Measurements from ENCODE around the gene DYSF. TPM values are rescaled to one million over a fixed set of nuclear protein-coding genes. Genes with fewer than 3 reads are reported as not detected.
A peak's percentile ranks its signal among the peaks of the same experiment; 100 is the strongest.

Gene DYSF
- total and polyA plus RNA-seq, 8 donors: 17.8 to 71.4 (median 21.6) TPM

DNA sequence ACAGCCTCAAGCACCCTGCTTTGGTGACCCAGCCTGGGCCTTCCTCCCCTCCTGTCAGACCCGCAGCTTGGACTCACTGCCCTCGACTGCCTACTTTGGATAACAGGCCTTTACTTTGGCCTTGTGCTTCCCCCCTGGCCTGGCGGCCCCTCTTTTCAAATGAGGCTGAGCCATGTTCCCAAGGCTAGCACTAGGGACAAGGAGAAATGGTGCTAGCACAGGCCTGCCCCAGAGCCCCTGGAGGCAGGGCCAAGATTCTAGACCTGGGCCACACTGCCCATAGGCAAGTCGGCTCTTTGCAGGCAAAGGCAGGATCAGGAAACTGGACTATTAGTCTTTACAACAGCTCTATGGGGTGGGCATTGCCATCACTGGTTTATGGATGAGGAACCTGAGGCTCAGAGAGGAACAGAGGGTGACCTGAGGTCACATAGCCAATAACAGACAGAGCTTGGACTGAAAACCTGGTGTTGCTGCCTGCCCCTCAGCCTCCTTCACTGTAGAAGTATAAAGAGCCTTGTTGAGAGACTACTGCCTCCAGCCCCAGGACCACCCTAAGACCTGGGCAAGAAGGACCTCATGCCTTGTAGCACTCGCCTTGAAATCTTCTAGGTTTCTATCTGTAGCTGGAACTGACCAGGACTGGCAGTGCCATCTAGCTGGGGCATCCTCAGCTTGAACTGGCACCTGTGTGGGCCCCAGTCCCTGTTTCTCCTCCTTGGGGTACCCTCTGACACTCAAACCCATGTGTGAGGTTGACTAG, 266.3 kb downstream of the DYSF start:
- no peaks in the 10 kb centered on the region for H3K27me3 ChIP-seq
- ATAC-seq (no peak), DNase-seq (no peak)
- TF ChIP-seq, protein P1, sequence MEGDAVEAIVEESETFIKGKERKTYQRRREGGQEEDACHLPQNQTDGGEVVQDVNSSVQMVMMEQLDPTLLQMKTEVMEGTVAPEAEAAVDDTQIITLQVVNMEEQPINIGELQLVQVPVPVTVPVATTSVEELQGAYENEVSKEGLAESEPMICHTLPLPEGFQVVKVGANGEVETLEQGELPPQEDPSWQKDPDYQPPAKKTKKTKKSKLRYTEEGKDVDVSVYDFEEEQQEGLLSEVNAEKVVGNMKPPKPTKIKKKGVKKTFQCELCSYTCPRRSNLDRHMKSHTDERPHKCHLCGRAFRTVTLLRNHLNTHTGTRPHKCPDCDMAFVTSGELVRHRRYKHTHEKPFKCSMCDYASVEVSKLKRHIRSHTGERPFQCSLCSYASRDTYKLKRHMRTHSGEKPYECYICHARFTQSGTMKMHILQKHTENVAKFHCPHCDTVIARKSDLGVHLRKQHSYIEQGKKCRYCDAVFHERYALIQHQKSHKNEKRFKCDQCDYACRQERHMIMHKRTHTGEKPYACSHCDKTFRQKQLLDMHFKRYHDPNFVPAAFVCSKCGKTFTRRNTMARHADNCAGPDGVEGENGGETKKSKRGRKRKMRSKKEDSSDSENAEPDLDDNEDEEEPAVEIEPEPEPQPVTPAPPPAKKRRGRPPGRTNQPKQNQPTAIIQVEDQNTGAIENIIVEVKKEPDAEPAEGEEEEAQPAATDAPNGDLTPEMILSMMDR (IDR thresholded peaks at IDR 0.05): no peak
- intact Hi-C loops (cut with DNase I): no loop called here
- H3K4me3 ChIP-seq: no peak overlapping the region
- peaks cover 0 to 8% of the 10 kb centered on the region in 2 donors for H3K9me3 ChIP-seq
- peaks cover 18 to 19% of the 10 kb centered on the region in 2 donors for H3K4me1 ChIP-seq
- no peaks in the 10 kb centered on the region for H3K36me3 ChIP-seq
- no peak overlapping the region for H3K27ac ChIP-seq

DNA sequence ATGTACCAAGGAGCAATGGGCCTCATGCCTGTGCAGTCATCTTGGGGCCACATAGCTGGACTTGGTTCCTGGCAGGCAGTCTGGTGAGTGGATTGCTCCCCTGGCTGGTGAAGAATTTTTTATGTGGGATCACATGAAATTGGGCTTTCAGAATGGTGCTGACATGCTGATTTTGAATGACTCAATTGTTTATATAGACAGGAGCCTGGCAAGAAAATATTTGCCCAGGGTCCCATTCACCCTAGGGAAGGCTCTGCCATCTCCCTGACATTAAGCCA, 266.9 kb downstream of the DYSF start:
- TF ChIP-seq, protein P1 (IDR thresholded peaks at IDR 0.05): no peak
- Histone ChIP-seq H3K36me3 (no peaks in the 10 kb centered on the region), H3K4me1 (peaks cover 18 to 19% of the 10 kb centered on the region in 2 donors), H3K27ac (no peak overlapping the region), H3K4me3 (no peak overlapping the region), H3K9me3 (peaks cover 0 to 13% of the 10 kb centered on the region in 2 donors), H3K27me3 (no peaks in the 10 kb centered on the region)
- intact Hi-C loops (cut with DNase I): no loop called here
- ATAC-seq: no peak
- no peak for DNase-seq

DNA sequence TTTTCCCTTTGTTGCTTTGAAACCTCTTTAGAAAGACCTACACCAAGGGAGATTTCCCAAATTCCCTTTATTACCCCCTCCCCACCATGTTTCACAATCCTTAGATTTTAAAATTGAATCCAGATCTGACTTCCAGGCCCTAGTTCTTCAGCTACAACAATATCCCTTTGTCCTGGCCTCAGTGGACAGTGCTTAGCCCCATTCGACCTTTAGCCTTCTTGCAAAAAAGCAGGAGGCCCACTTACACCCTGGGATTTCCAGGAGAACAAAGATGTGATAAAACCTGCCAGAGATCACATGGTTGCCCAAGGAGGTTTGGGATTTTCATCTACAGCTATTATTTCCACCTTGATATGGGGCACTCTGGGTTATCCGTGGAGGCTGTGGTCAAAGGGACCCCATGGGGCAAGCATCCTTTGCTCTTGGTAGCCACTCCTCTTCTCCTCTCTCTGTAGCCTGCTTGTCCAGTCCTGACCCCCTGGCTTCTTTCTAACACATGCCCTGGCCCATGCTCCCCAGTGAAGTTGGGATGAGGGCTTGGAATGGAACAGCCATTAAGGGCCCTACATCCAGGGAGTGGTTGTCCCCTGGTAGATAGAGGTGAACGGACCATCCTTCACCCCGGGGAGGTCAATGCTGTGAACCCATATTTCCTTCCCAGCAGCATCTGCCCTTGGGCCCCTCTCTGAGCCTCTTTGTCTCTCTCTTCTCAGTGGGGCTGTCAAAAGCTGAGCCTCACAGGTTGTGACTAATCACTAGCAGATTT, 267.4 kb downstream of the DYSF start:
- H3K36me3 ChIP-seq: no peaks in the 10 kb centered on the region
- DNase-seq (no peak), ATAC-seq (no peak)
- intact Hi-C loops (cut with DNase I): no loop called here
- TF ChIP-seq, protein P1 (IDR thresholded peaks at IDR 0.05): no peak
- no peaks in the 10 kb centered on the region for H3K27me3 ChIP-seq
- peak overlapping the region in 1 of 2 donors; percentile 44 for H3K27ac ChIP-seq
- H3K4me1 ChIP-seq: peaks cover 17 to 18% of the 10 kb centered on the region in 2 donors
- H3K4me3 ChIP-seq: no peak overlapping the region
- peaks cover 0 to 13% of the 10 kb centered on the region in 2 donors for H3K9me3 ChIP-seq

DNA sequence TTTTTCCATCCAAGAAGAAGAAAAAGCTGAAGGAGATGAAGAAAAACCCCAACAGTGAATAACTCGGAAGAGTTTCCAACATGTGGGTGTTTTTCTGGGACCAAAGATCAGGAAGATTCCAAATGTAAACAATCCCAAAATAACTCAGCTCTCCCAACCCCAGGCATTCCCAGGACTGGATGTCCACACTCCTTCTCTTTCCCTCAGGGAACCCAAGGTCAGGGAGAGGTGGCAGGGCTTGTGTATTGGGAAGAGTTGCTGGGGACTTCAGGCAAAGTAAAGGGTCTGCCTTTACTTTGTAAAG, 268.0 kb downstream of the DYSF start:
- Histone ChIP-seq H3K36me3 (no peaks in the 10 kb centered on the region), H3K9me3 (peaks cover 0 to 13% of the 10 kb centered on the region in 2 donors), H3K27me3 (no peaks in the 10 kb centered on the region), H3K27ac (peak overlapping the region in 1 of 2 donors; percentile 44), H3K4me1 (peaks cover 11 to 16% of the 10 kb centered on the region in 2 donors), H3K4me3 (no peak overlapping the region)
- TF ChIP-seq, protein P1 (IDR thresholded peaks at IDR 0.05): no peak
- intact Hi-C loops (cut with DNase I): no loop called here
- ATAC-seq (no peak), DNase-seq (no peak)

DNA sequence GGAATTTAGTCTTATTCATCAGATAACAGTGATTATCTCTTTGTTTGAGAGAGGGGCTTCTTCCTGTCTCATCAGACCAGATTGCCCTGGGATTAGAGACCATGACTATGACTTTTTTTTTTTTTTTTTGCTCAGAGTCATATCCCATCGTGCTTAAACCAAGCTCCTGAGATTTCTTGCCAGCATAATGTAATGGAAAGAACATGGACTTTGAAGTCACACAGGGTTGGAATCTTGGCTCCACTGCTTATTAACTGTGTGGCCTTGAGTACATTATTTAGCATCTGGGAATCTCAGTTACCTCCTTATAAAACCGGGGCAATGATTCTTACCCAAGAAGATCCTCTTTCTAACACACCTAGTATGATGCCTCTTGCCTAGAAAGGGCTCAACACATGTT, 268.3 kb downstream of the DYSF start:
- H3K9me3 ChIP-seq: peaks cover 0 to 13% of the 10 kb centered on the region in 2 donors
- TF ChIP-seq, protein P1 (IDR thresholded peaks at IDR 0.05): no peak
- no peak for DNase-seq

More for the DNA sequence above, 268.3 kb downstream of the DYSF start:
- H3K4me3 ChIP-seq: no peak overlapping the region
- H3K36me3 ChIP-seq: no peaks in the 10 kb centered on the region
- no peaks in the 10 kb centered on the region for H3K27me3 ChIP-seq
- H3K4me1 ChIP-seq: peaks cover 8 to 12% of the 10 kb centered on the region in 2 donors
- ATAC-seq: no peak
- H3K27ac ChIP-seq: peak overlapping the region in 1 of 2 donors; percentile 44
- intact Hi-C loops (cut with DNase I): no loop called here

All from left lung (tissue), 10 donors.